Peyer's patch (tissue), 4 donors: Measurements from ENCODE around the gene WDR49. TPM values are rescaled to one million over a fixed set of nuclear protein-coding genes. Genes with fewer than 3 reads are reported as not detected.

Experiments
- DNase-seq, 3 donors: peaks; one replicate each; pipeline ENCODE4 v3.0.0-alpha.2; 2017 to 2019
- H3K27ac ChIP-seq, 4 donors: fragments of 200-600 bp; sonication (generic); one replicate each; pipeline ENCODE4 v1.5.1; 2016 to 2019
- H3K27me3 ChIP-seq, 2 donors: fragments of 200-600 bp; sonication (generic); one replicate each; pipeline ENCODE4 v1.5.1; 2019
- H3K36me3 ChIP-seq, 3 donors: fragments of 200-600 bp; sonication (generic); one replicate each; pipeline ENCODE4 v1.5.1; 2016 to 2019
- H3K4me1 ChIP-seq, 4 donors: fragments of 200-600 bp; sonication (generic); one replicate each; pipeline ENCODE4 v1.5.1; 2016 to 2019
- H3K4me3 ChIP-seq, 4 donors: fragments of 200-600 bp; sonication (generic); 1 replicate in 3 of 4; 2 replicates in 1 of 4; pipeline ENCODE4 v1.5.1; 2016 to 2019; ENCODE audit warnings: mild to moderate bottlenecking in 1 of 4
- H3K9me3 ChIP-seq, 4 donors: fragments of 200-600 bp; sonication (generic); one replicate each; pipeline ENCODE4 v1.5.1; 2016 to 2019; ENCODE audit warnings: mild to moderate bottlenecking in 1 of 4
- CTCF ChIP-seq, 6 experiments: fragments of 450-650 bp in 4 of 6; fragments of 200-600 bp in 2 of 6; sonication (generic) in 1 of 6; IDR thresholded peaks; one replicate each; pipeline ENCODE4 v1.5.1; 2017 to 2019; ENCODE audit warnings: antibody characterized with exemption in 6 of 6, mild to moderate bottlenecking in 3 of 6, moderate library complexity in 1 of 6
- POLR2A ChIP-seq, 2 donors: fragments of 450-650 bp; IDR thresholded peaks; one replicate each; pipeline ENCODE4 v1.5.1; 2017; ENCODE audit warnings: antibody characterized with exemption in 2 of 2, mild to moderate bottlenecking in 2 of 2, moderate library complexity in 2 of 2
- total RNA-seq, 4 donors: library from RNA; depleted of rRNA; stranded (reverse); fragments of >200 nt; gene quantifications; one replicate each; pipeline ENCODE4 v1.1.0, GENCODE V29; 2016

WDR49 gene
- total RNA-seq, 4 donors from 2014 or later, result 1.5 to 11.4 (median 3.0) TPM; not detected in 1

- TF ChIP-seq POLR2A (IDR thresholded peaks at IDR 0.05), result no peak
- TF ChIP-seq CTCF (IDR thresholded peaks at IDR 0.05), result no peak
- Histone ChIP-seq H3K27ac (no peak overlapping the region), H3K9me3 (no peaks in the 10 kb centered on the region), H3K27me3 (no peaks in the 10 kb centered on the region), H3K4me3 (no peak overlapping the region), H3K36me3 (no peaks in the 10 kb centered on the region), H3K4me1 (no peaks in the 10 kb centered on the region)
- DNase-seq, result no peak
Observed at GRCh38 chr3:167605871-167606270, 47.9 kb downstream of the WDR49 start.

GRCh38 chr3:167602041-167602440, 51.7 kb downstream of the WDR49 start:
- Histone ChIP-seq H3K36me3 (no peaks in the 10 kb centered on the region), H3K27ac (no peak overlapping the region), H3K4me1 (no peaks in the 10 kb centered on the region), H3K27me3 (no peaks in the 10 kb centered on the region), H3K4me3 (no peak overlapping the region), H3K9me3 (peaks cover 0 to 6% (median 0%) of the 10 kb centered on the region in 4 donors)
- TF ChIP-seq CTCF (IDR thresholded peaks at IDR 0.05) (no peak), POLR2A (IDR thresholded peaks at IDR 0.05) (no peak)
- no peak for DNase-seq

- no peak overlapping the region for H3K27ac ChIP-seq
- no peaks in the 10 kb centered on the region for H3K36me3 ChIP-seq
- TF ChIP-seq CTCF (IDR thresholded peaks at IDR 0.05), result no peak
- TF ChIP-seq POLR2A (IDR thresholded peaks at IDR 0.05), result no peak
- no peaks in the 10 kb centered on the region for H3K27me3 ChIP-seq
- no peaks in the 10 kb centered on the region for H3K4me1 ChIP-seq
- no peak for DNase-seq
- H3K4me3 ChIP-seq, result no peak overlapping the region
- no peaks in the 10 kb centered on the region for H3K9me3 ChIP-seq
Observed at GRCh38 chr3:167587651-167588050, 66.1 kb downstream of the WDR49 start.

GRCh38 chr3:167575000-167575600, 78.6 kb downstream of the WDR49 start:
- TF ChIP-seq CTCF (IDR thresholded peaks at IDR 0.05), result no peak
- no peak for TF ChIP-seq POLR2A (IDR thresholded peaks at IDR 0.05)
- no peak for DNase-seq
- Histone ChIP-seq H3K9me3 (no peaks in the 10 kb centered on the region), H3K4me3 (no peak overlapping the region), H3K27me3 (no peaks in the 10 kb centered on the region), H3K27ac (no peak overlapping the region), H3K4me1 (no peaks in the 10 kb centered on the region), H3K36me3 (no peaks in the 10 kb centered on the region)

- H3K36me3 ChIP-seq, result no peaks in the 10 kb centered on the region
- TF ChIP-seq CTCF (IDR thresholded peaks at IDR 0.05), result no peak
- no peak for TF ChIP-seq POLR2A (IDR thresholded peaks at IDR 0.05)
- no peak overlapping the region for H3K4me3 ChIP-seq
- no peak overlapping the region for H3K27ac ChIP-seq
- no peaks in the 10 kb centered on the region for H3K9me3 ChIP-seq
- DNase-seq, result no peak
- no peaks in the 10 kb centered on the region for H3K4me1 ChIP-seq
- H3K27me3 ChIP-seq, result no peaks in the 10 kb centered on the region
Observed at GRCh38 chr3:167572991-167573390, 80.8 kb downstream of the WDR49 start.

- Histone ChIP-seq H3K4me3 (no peak overlapping the region), H3K4me1 (no peaks in the 10 kb centered on the region), H3K36me3 (no peaks in the 10 kb centered on the region), H3K27me3 (no peaks in the 10 kb centered on the region), H3K9me3 (no peaks in the 10 kb centered on the region), H3K27ac (no peak overlapping the region)
- TF ChIP-seq POLR2A (IDR thresholded peaks at IDR 0.05) (no peak), CTCF (IDR thresholded peaks at IDR 0.05) (peak in 1 of 6 experiments; percentile 13)
- no peak for DNase-seq
Observed at GRCh38 chr3:167568634-167569033, 85.1 kb downstream of the WDR49 start.
